Loucy (cell line): ENCODE data around the gene ZDHHC14.

Experiments
- H2AFZ ChIP-seq: fragments of 200-600 bp; sonication (generic); 2 replicates; pipeline ENCODE4 v1.6.0; 2016; ENCODE audit warnings: antibody characterized with exemption, mild to moderate bottlenecking, low read length, moderate library complexity
- H3F3A ChIP-seq: fragments of 200-600 bp; 2 replicates; pipeline ENCODE4 v1.6.0; 2016; ENCODE audit warnings: antibody characterized with exemption, low read depth, mild to moderate bottlenecking
- H3K27me3 ChIP-seq: fragments of 200-600 bp; sonication (generic); 2 replicates; pipeline ENCODE4 v1.6.1; 2014; ENCODE audit warnings: low read length, mild to moderate bottlenecking; ENCODE audit not compliant: insufficient read depth, poor library complexity, severe bottlenecking
- H3K36me3 ChIP-seq: fragments of 200-600 bp; sonication (generic); 2 replicates; pipeline ENCODE4 v1.6.1; 2016; ENCODE audit warnings: low read length; ENCODE audit not compliant: insufficient read depth
- H3K4me1 ChIP-seq: fragments of 200-600 bp; sonication (generic); 2 replicates; pipeline ENCODE4 v1.5.1; 2014; ENCODE audit warnings: low read length, mild to moderate bottlenecking; ENCODE audit not compliant: insufficient read depth, poor library complexity, severe bottlenecking
- H3K4me2 ChIP-seq: fragments of 200-600 bp; sonication (generic); 2 replicates; pipeline ENCODE4 v1.6.0; 2014; ENCODE audit warnings: antibody characterized with exemption, low read length, low read depth, mild to moderate bottlenecking; ENCODE audit not compliant: poor library complexity, severe bottlenecking
- H3K4me3 ChIP-seq: fragments of 200-600 bp; sonication (generic); 2 replicates; pipeline ENCODE4 v1.5.1; 2014; ENCODE audit warnings: low read length, mild to moderate bottlenecking, mixed read lengths; ENCODE audit not compliant: poor library complexity, severe bottlenecking
- H3K79me2 ChIP-seq: fragments of 200-600 bp; sonication (generic); 2 replicates; pipeline ENCODE4 v1.6.1; 2014; ENCODE audit warnings: low read length; ENCODE audit not compliant: insufficient read depth
- H3K9ac ChIP-seq: fragments of 200-600 bp; sonication (generic); 2 replicates; pipeline ENCODE4 v1.6.0; 2014; ENCODE audit warnings: mild to moderate bottlenecking, low read depth, low read length, moderate library complexity; ENCODE audit not compliant: poor library complexity, severe bottlenecking
- H3K9me2 ChIP-seq: fragments of 200-600 bp; sonication (generic); replicated peaks from 2 replicates; pipeline ENCODE4 v1.6.1; 2016; ENCODE audit warnings: low read depth, low read length, mixed read lengths
- H3K9me3 ChIP-seq: fragments of 200-600 bp; sonication (generic); 2 replicates; pipeline ENCODE4 v1.6.1; 2014; ENCODE audit warnings: mild to moderate bottlenecking, antibody characterized with exemption, low read length, low read depth; ENCODE audit not compliant: insufficient read depth
- H4K20me1 ChIP-seq: fragments of 200-600 bp; sonication (generic); 2 replicates; pipeline ENCODE4 v1.6.0; 2014; ENCODE audit warnings: antibody characterized with exemption, low read length, mild to moderate bottlenecking; ENCODE audit not compliant: insufficient read depth, poor library complexity, severe bottlenecking
- CTCF ChIP-seq: fragments of 200-600 bp; sonication (generic); conservative IDR thresholded peaks from 2 replicates; pipeline ENCODE4 v1.5.1; 2014; ENCODE audit warnings: mild to moderate bottlenecking, antibody characterized with exemption, low read length
- EZH2phosphoT487 ChIP-seq: fragments of 200-600 bp; IDR thresholded peaks from 2 replicates; pipeline ENCODE4 v1.6.1; 2018; ENCODE audit warnings: antibody characterized with exemption, mild to moderate bottlenecking, moderate library complexity, borderline replicate concordance

Gene ZDHHC14

GRCh38 chr6:157560691-157561413, 179.9 kb downstream of the ZDHHC14 start:
- Histone ChIP-seq H4K20me1 (no peaks in the 10 kb centered on the region), H3K4me2 (no peak overlapping the region), H3K4me3 (no peak overlapping the region), H3K9ac (no peak overlapping the region), H3K4me1 (no peaks in the 10 kb centered on the region), H3K36me3 (no peaks in the 10 kb centered on the region), H3K9me2 (no peaks in the 10 kb centered on the region), H3K79me2 (no peaks in the 10 kb centered on the region), H3F3A (no peaks in the 10 kb centered on the region), H3K9me3 (no peaks in the 10 kb centered on the region), H2AFZ (no peak overlapping the region), H3K27me3 (no peaks in the 10 kb centered on the region)
- TF ChIP-seq CTCF (no peak), EZH2phosphoT487 (no peak)

GRCh38 chr6:157561414-157561790, 180.4 kb downstream of the ZDHHC14 start:
- H3K79me2 ChIP-seq = no peaks in the 10 kb centered on the region
- no peak overlapping the region for H3K4me3 ChIP-seq
- no peak overlapping the region for H3K9ac ChIP-seq
- H2AFZ ChIP-seq = no peak overlapping the region
- TF ChIP-seq CTCF (no peak), EZH2phosphoT487 (no peak)
- H3F3A ChIP-seq = no peaks in the 10 kb centered on the region
- no peaks in the 10 kb centered on the region for H3K36me3 ChIP-seq
- H3K9me2 ChIP-seq = no peaks in the 10 kb centered on the region
- no peaks in the 10 kb centered on the region for H3K27me3 ChIP-seq
- no peaks in the 10 kb centered on the region for H3K9me3 ChIP-seq
- no peaks in the 10 kb centered on the region for H3K4me1 ChIP-seq
- no peak overlapping the region for H3K4me2 ChIP-seq
- no peaks in the 10 kb centered on the region for H4K20me1 ChIP-seq

GRCh38 chr6:157561929-157562810, 181.2 kb downstream of the ZDHHC14 start:
- H4K20me1 ChIP-seq = no peaks in the 10 kb centered on the region
- no peaks in the 10 kb centered on the region for H3K4me1 ChIP-seq
- no peak overlapping the region for H3K9ac ChIP-seq
- no peaks in the 10 kb centered on the region for H3K36me3 ChIP-seq
- no peak overlapping the region for H2AFZ ChIP-seq
- no peaks in the 10 kb centered on the region for H3F3A ChIP-seq
- H3K9me2 ChIP-seq = no peaks in the 10 kb centered on the region
- no peaks in the 10 kb centered on the region for H3K79me2 ChIP-seq
- no peaks in the 10 kb centered on the region for H3K27me3 ChIP-seq
- H3K4me2 ChIP-seq = no peak overlapping the region
- no peak for TF ChIP-seq CTCF
- TF ChIP-seq EZH2phosphoT487 = no peak
- H3K4me3 ChIP-seq = no peak overlapping the region
- no peaks in the 10 kb centered on the region for H3K9me3 ChIP-seq
